Hepatocyte (in vitro differentiated cells): ENCODE measurements around the gene CASTOR1. TPM values are rescaled to one million over a fixed set of nuclear protein-coding genes. Genes with fewer than 3 reads are reported as not detected.

ENCODE experiments used
- DNase-seq: peaks from one replicate; pipeline ENCODE4 v3.0.0-alpha.2; 2016; ENCODE audit warnings: low spot score
- H2AFZ ChIP-seq: fragments of 200-600 bp; sonication (generic); 2 replicates; pipeline ENCODE4 v1.6.0; 2016; ENCODE audit warnings: antibody characterized with exemption, mild to moderate bottlenecking
- H3K27ac ChIP-seq: fragments of 200-600 bp; sonication (generic); 2 replicates; pipeline ENCODE4 v1.5.1; 2016; ENCODE audit warnings: mild to moderate bottlenecking
- H3K27me3 ChIP-seq: fragments of 200-600 bp; sonication (generic); 2 replicates; pipeline ENCODE4 v1.6.1; 2016
- H3K36me3 ChIP-seq: fragments of 200-600 bp; sonication (generic); replicated peaks from 2 replicates; pipeline ENCODE4 v1.5.1; 2016; ENCODE audit warnings: low read depth; ENCODE audit not compliant: insufficient read depth
- H3K4me1 ChIP-seq: fragments of 200-600 bp; sonication (generic); 2 replicates; pipeline ENCODE4 v1.5.1; 2016; ENCODE audit warnings: mild to moderate bottlenecking, moderate library complexity; ENCODE audit not compliant: insufficient read depth
- H3K4me2 ChIP-seq: fragments of 200-600 bp; sonication (generic); 2 replicates; pipeline ENCODE4 v1.6.0; 2016
- H3K4me3 ChIP-seq: fragments of 200-600 bp; sonication (generic); 2 replicates; pipeline ENCODE4 v1.5.1; 2016; ENCODE audit warnings: mild to moderate bottlenecking
- H3K79me2 ChIP-seq: fragments of 200-600 bp; sonication (generic); 2 replicates; pipeline ENCODE4 v1.6.0; 2017; ENCODE audit warnings: mild to moderate bottlenecking
- H3K9me2 ChIP-seq: fragments of 200-600 bp; sonication (generic); replicated peaks from 2 replicates; pipeline ENCODE4 v1.6.0; 2017; ENCODE audit warnings: mild to moderate bottlenecking; ENCODE audit not compliant: insufficient read depth
- H3K9me3 ChIP-seq: fragments of 200-600 bp; sonication (generic); 2 replicates; pipeline ENCODE4 v1.5.1; 2016; ENCODE audit warnings: low read depth, mild to moderate bottlenecking
- H4K20me1 ChIP-seq: fragments of 200-600 bp; sonication (generic); 2 replicates; pipeline ENCODE4 v1.6.0; 2016; ENCODE audit warnings: mild to moderate bottlenecking; ENCODE audit not compliant: insufficient read depth, poor library complexity, severe bottlenecking
- CTCF ChIP-seq: fragments of 200-600 bp; sonication (generic); IDR thresholded peaks from 2 replicates; pipeline ENCODE4 v1.5.1; 2016; ENCODE audit warnings: antibody characterized with exemption, mild to moderate bottlenecking; ENCODE audit not compliant: poor library complexity
- EZH2 ChIP-seq: fragments of 200-600 bp; sonication (generic); IDR thresholded peaks from 2 replicates; pipeline ENCODE4 v1.6.1; 2016; ENCODE audit warnings: antibody characterized with exemption, mild to moderate bottlenecking, borderline replicate concordance
- EZH2phosphoT487 ChIP-seq: fragments of 200-600 bp; sonication (generic); IDR thresholded peaks from one replicate; pipeline ENCODE4 v1.6.1; 2018; ENCODE audit warnings: antibody characterized with exemption, mild to moderate bottlenecking, low read depth, moderate library complexity; ENCODE audit not compliant: unreplicated experiment, severe bottlenecking
- WGBS: methylation state at CpG from one replicate; pipeline ENCODE4 v1.1.6; 2016; ENCODE audit warnings: low lambda C conversion rate; ENCODE audit errors: missing lambda C conversion rate; 5-methylcytosine and 5-hydroxymethylcytosine counted together
- polyA plus RNA-seq: library from polyadenylated mRNA; unstranded; fragments of >200 nt; fragmentation: Nextera tagmentation; extraction: Ambion mirVana; gene quantifications from 2 replicates; pipeline ENCODE4 v1.2.1, GENCODE V29; 2016
- total RNA-seq: library from RNA; depleted of rRNA; stranded (reverse); fragments of >200 nt; gene quantifications from 2 replicates; pipeline ENCODE4 v1.2.3, GENCODE V29; 2014

The CASTOR1 gene
- total and polyA plus RNA-seq, 2 experiments from 2014 or later = 30.9 to 53.5 TPM

GRCh38 chr22:30285176-30285845 is 4.0 kb downstream of the CASTOR1 start:
- no peak for DNase-seq
- Histone ChIP-seq H3K4me2 (no peak overlapping the region), H3K27ac (no peak overlapping the region), H3K9me2 (no peaks in the 10 kb centered on the region), H4K20me1 (no peaks in the 10 kb centered on the region), H3K27me3 (no peaks in the 10 kb centered on the region), H3K79me2 (no peaks in the 10 kb centered on the region), H3K36me3 (no peaks in the 10 kb centered on the region), H2AFZ (no peak overlapping the region), H3K4me1 (peaks cover 4% of the 10 kb centered on the region), H3K9me3 (no peaks in the 10 kb centered on the region), H3K4me3 (no peak overlapping the region)
- TF ChIP-seq EZH2phosphoT487 (no peak), CTCF (no peak), EZH2 (no peak)
- 93% methylated on average over 21 of the region's 27 CpGs for WGBS

GRCh38 chr22:30284666-30285065 is 4.6 kb downstream of the CASTOR1 start:
- no peak for DNase-seq
- WGBS = 92% methylated on average over 4 of the region's 4 CpGs
- no peak overlapping the region for H3K4me3 ChIP-seq
- no peak for TF ChIP-seq EZH2
- H4K20me1 ChIP-seq = no peaks in the 10 kb centered on the region
- no peaks in the 10 kb centered on the region for H3K9me2 ChIP-seq
- H3K27me3 ChIP-seq = no peaks in the 10 kb centered on the region
- H3K27ac ChIP-seq = no peak overlapping the region
- no peaks in the 10 kb centered on the region for H3K4me1 ChIP-seq
- H3K36me3 ChIP-seq = no peaks in the 10 kb centered on the region
- no peak overlapping the region for H2AFZ ChIP-seq
- no peaks in the 10 kb centered on the region for H3K9me3 ChIP-seq
- H3K79me2 ChIP-seq = no peaks in the 10 kb centered on the region
- H3K4me2 ChIP-seq = no peak overlapping the region

- H3K27me3 ChIP-seq = no peaks in the 10 kb centered on the region
- no peaks in the 10 kb centered on the region for H3K9me3 ChIP-seq
- no peak for DNase-seq
- no peaks in the 10 kb centered on the region for H3K36me3 ChIP-seq
- no peak overlapping the region for H2AFZ ChIP-seq
- no peaks in the 10 kb centered on the region for H3K4me1 ChIP-seq
- TF ChIP-seq EZH2 (no peak), CTCF (no peak), EZH2phosphoT487 (no peak)
- no peak overlapping the region for H3K4me2 ChIP-seq
- 82% methylated on average over 9 of the region's 9 CpGs for WGBS
- H3K9me2 ChIP-seq = no peaks in the 10 kb centered on the region
- H4K20me1 ChIP-seq = no peaks in the 10 kb centered on the region
- H3K4me3 ChIP-seq = no peak overlapping the region
- no peak overlapping the region for H3K27ac ChIP-seq
- no peaks in the 10 kb centered on the region for H3K79me2 ChIP-seq
Measured at GRCh38 chr22:30284172-30284571, 5.1 kb downstream of the CASTOR1 start.

- H3K79me2 ChIP-seq = no peaks in the 10 kb centered on the region
- H3K9me2 ChIP-seq = no peaks in the 10 kb centered on the region
- WGBS = 87% methylated on average over 4 of the region's 4 CpGs
- TF ChIP-seq CTCF (no peak), EZH2phosphoT487 (no peak)
- H2AFZ ChIP-seq = no peak overlapping the region
- no peak overlapping the region for H3K27ac ChIP-seq
- H3K36me3 ChIP-seq = no peaks in the 10 kb centered on the region
- H4K20me1 ChIP-seq = no peaks in the 10 kb centered on the region
- no peak overlapping the region for H3K4me3 ChIP-seq
- H3K4me1 ChIP-seq = peaks cover 2% of the 10 kb centered on the region
- H3K9me3 ChIP-seq = no peaks in the 10 kb centered on the region
- H3K27me3 ChIP-seq = no peaks in the 10 kb centered on the region
- DNase-seq = no peak
- no peak overlapping the region for H3K4me2 ChIP-seq
Measured at GRCh38 chr22:30283342-30283741, 6.0 kb downstream of the CASTOR1 start.
